ENCODE measurements around the gene RANBP17.
"Not testable (repeated sequence)": the region's sequence is repeated elsewhere in the genome, so short reads cannot be mapped to it uniquely, and the experiment has no call there.

RANBP17 gene

DNA sequence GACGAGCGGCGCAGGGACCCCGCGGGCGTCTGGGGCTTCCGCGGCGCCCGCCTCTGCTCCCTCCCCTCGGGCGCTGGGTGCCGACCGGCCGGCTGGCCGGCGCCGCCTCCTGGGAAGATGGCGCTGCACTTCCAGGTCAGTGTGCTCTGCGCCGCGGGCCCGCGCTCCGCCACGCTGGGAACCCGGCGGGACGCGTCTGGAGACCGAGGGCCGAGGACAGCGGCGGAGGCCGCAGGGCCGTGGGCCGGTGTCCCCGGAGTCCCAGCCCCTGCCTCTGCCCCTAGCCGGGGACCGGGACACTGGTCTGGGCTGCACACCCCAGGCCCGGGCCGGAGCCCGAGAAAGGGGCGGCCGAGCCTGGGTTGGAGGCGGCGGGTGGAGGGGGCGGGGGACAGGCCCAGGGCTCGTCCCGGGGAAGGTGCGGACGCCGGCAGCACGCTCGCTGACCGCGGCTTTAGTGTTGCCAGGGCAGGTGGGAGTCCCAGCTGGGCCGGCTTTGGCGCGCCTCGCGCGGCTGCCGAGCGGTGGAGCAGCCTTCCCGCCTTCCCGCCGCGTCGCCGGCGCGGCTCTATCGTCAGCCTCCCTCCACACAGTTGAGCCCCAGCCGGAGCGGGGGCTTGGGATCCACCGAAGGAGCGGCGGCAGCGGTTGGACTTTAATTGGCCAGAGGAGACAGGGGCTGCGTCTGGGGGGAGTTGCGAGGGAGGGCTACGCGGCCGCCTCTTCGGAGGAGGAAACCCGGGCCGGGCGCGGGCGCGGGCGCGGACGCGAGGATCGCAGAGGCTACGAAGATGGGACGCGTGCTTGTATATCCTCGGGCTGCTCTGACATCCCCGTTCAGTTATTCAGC, at the start of gene RANBP17:
TSS of gene RANBP17 (plus strand) at position 102 of the 850 bp plus-strand sequence.
- no peak for DNase-seq

- no peak for DNase-seq
Measured at GRCh38 chr5:170813231-170813630, 48.6 kb upstream of the RANBP17 start.

- DNase-seq: no peak
Measured at GRCh38 chr5:170817195-170817594, 44.6 kb upstream of the RANBP17 start.

DNA sequence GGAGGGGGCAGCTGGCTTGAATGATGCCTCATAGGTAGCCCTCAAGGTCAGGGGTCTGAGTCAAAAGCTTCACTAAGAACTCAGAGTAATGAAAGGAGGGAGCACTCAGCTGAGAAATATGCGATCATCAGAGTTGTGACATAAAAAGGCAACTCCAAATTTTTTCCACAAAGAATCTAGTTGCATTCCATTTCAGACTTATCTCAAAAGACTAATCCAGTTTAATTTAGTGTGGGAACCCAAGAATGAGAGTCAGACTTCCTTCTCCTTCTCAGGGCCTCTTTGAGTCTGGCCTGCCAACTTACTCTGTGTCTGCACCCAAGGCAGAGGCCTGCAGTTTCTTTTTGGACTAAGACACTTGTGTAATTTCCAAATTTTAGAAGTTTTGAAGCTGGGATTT, 43.6 kb upstream of the RANBP17 start:
- no peak for DNase-seq

- no peak for DNase-seq
Measured at GRCh38 chr5:170819824-170820223, 42.0 kb upstream of the RANBP17 start.

DNA sequence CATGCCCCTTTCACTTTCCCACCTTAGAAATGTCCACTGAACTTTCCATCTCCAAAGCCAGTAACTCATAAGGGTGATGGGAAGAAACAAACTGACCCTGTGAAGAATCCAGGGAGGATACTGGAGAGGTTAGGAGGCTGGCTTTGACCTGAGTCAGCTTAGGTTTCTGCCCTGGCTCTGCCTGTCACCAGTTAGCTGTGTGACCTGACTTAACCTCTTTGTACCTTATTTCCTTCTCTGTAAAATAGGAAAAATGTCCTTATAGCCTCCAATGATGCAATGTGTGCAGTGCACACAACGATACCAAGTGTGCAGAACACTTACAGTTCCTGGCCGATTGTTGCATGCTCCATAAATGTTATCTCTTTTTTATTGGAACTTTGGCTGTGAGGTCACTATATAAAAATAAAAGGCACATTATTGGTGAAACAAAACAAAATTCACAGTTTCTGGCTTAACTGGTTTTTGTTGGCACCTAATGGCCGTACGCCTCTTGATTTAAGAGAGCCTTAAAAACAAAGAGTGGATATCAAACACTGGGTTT, 40.5 kb upstream of the RANBP17 start:
- no peak for DNase-seq

GRCh38 chr5:170826117-170826516, 35.7 kb upstream of the RANBP17 start:
- DNase-seq: no peak

GRCh38 chr5:170832241-170832640, 29.6 kb upstream of the RANBP17 start:
- DNase-seq: no peak

GRCh38 chr5:170833981-170834380, 27.8 kb upstream of the RANBP17 start:
- DNase-seq: not testable (repeated sequence)

DNA sequence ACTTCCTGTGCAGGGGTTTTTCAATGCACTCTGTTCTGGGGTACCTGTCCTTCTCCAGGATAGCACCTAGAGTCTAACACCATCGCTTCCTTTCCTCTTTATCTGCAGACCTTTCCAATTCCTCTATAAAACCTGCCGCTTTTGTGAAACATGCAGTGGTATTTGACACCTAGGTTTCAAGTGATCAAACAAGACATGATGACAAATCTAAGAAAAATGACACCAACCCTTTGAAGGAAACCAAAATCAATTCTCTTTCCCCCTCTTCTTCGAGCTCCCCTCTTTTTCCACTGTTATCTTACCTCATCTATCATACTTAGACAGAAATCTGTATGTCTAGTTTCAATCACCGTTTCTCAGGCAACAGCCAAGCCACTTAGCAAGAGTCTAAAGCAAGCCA, 25.6 kb upstream of the RANBP17 start:
- DNase-seq: no peak

GRCh38 chr5:170843870-170844269, 17.9 kb upstream of the RANBP17 start:
- DNase-seq: no peak

DNA sequence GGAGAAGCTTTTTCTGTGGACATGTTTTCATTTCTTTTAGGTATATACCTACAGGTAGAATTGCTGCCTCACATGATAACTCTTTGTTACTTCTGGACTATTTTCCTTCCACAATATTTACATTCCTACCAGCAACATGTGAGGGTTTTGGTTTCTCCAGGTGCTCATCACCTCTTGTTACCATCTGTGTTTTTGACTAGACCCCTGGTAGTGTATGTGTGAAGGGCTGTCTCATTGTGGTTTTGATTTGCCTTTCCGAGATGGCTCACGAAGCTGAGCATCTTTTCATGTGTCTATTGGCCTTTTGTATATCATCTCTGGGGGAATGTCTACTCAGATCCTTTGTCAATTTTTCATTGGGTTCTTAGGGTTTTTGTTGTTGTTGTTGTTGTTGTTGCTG, 17.2 kb upstream of the RANBP17 start:
- no peak for DNase-seq

DNA sequence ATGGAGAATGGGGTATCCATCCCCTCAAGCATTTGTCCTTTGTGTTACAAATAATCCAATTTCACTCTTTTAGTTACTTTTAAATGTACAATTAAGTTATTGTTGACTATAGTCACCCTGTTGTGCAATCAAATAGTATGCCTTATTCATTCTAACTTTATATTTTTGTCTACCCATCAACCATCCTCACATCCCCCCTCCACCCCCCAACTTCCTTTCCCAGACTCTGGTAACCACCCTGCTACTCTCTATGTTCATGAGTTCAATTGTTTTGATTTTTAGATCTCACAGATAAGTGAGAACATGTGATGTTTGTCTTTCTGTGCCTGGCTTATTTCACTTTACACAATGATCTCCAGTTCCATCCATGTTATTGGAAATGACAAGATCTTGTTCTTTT, 15.4 kb upstream of the RANBP17 start:
- DNase-seq: no peak

DNA sequence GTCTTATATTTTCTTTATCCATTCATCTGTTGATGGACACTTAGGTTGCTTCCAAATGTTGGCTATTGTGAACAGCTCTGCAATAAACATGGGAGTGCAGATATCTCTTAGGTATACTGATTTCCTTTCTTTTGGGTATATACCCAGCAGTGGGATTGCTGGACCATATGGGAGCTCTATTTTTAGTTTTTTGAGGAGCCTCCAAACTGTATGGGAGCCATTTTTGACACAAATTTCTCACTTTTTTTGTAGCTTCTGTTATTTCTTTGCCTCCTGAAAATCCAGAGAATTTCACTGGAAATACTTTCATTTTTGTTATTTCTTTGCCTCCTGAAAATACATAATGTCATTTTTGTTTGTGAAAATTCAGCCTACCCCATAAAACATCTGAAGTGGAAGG, 15.0 kb upstream of the RANBP17 start:
- DNase-seq: no peak

- DNase-seq: no peak
Measured at GRCh38 chr5:170848033-170848432, 13.8 kb upstream of the RANBP17 start.

DNA sequence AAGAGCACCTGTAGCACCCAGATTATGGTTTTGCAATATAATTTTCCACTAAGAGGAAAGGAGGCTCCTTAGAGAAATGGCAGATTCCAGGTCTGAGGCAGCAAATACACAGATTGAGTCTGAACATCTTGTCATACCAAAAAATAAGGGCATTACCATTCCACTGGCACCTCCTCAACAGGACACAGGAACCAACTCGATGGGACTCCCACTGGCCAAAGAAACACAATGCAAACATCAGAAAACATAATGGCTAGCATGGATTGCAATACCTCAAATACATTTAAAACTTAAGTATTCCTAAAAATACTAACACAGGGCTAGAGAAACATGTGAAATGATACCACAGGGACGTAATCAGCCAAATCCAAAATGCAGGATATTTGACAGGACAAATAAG, 12.4 kb upstream of the RANBP17 start:
- no peak for DNase-seq

DNA sequence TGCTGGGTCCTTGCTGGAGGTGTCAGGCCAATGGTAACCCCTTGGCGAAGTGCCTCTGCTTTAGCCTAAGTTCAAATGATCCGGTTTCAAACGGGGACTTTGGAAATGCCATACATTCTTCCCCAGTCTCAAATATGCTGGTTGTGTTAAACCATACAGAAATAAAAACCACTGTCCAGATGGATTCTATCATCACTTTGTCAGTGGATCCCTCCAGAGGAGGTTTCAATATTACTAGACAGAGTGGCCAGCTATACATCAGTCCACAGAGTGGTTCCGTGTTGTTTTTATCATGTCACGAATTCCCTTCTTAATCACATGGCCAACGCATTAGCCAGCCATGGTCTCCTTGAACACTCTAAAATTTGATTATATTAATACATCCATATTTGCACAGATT, 7.3 kb upstream of the RANBP17 start:
- DNase-seq: no peak

DNA sequence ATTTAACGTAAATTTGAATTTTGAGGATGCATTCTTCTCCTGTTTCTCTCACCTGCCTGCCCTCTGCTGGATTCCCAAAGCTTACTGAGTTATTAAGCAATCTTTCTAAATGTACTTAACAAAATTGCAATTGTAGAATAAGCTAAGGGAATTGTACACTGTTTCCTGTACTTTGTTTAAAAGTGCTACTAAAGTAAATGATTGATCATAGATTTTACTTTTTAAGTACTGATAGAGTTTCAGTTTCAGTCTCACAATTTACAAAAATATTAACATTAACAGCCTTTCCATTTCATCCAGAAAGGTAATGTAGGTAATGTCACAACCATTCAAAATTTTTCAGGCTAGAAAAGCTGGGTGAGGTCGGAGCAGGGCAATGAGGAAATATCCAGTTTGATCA, 4.8 kb upstream of the RANBP17 start:
- DNase-seq: no peak

- no peak for DNase-seq
Measured at GRCh38 chr5:170860415-170860814, 1.4 kb upstream of the RANBP17 start.

DNA sequence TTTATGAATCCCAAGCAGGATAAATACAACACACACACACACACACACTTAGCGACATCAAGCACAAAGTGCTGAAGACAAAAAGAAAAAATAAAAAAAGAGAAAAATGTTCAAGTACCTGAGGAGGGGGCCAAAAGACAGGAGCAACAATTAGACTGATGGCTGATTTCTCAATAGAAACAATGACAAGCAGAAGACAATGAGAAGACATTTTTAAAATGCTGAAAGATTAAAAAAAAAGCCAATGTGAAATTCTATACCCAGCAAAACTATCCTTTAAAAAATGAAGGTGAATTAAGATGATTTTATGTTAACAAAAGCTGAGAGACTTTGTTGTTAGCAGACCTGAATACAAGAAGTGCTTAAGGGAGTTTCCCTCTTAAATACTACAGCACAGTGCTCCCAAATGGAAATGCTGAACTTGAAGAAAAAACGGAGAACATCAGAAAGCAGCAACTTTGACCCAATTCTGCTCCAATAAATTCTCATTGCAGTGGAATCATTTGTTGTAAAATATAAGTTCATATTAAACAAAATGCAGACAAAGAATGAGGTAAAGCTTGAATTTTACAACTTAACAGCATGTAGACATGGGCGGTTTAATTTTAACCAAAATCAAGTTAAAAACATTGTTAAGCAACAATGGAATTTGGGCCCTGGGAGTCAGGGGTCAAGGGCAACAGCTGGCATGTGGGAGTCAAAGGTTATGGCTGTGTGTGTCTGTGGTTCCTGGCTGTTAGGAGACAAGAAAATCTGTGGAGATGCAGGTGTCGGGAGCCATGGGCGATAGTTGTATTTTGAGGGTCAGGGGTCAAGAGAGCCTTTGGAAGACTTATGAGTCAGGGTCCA, 776 bp upstream of the RANBP17 start:
- no peak for DNase-seq

GRCh38 chr5:170861667-170861916, 226 bp upstream of the RANBP17 start:
- DNase-seq: no peak

- no peak for DNase-seq
Measured at GRCh38 chr5:170863646-170864045, 1.8 kb downstream of the RANBP17 start.

- no peak for DNase-seq
Measured at GRCh38 chr5:170865622-170866021, 3.8 kb downstream of the RANBP17 start.

DNA sequence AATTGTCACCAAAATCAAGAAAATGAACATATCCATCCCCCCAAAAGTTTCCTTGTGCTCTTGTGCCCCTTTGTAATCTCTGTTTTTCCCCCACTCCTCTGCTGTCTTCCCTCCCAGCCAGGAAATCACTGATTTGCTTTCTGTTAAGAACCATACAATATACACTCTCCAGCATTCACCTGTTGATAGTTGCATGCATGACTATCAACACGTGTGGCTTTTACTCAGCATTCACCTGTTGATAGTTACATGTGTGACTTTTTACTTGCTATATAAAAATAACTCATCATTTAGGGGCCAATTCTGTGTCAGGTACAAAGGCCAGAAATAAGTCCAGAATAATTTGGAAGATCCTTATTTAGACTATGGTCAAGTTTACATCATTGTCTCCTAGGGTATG, 6.0 kb downstream of the RANBP17 start:
- no peak for DNase-seq
